ENCODE measurements around the gene RBM23.
"Not testable (repeated sequence)": the region's sequence is repeated elsewhere in the genome, so short reads cannot be mapped to it uniquely, and the experiment has no call there.

Gene RBM23

DNA sequence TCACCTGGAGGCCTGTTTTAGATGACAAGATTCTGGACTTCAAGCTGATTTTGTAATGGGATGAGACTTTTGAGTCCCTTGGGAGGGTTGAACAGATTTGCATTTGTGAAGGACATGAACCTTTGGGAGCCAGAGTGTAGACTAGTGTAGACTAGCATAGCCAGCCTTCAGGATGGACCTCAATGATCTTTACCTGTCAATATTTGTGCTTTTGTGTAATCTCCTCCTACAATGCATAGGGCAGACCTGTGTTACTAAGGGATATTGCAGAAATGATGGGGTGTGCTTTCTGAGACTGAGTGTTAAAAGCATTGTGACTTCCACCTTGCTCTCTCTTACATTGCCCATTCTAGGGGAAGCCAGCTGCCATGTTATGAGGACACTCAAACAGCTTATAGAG, 57.3 kb downstream of the RBM23 start:
- DNase-seq, result no peak

- not testable (repeated sequence) for DNase-seq
Measured at GRCh38 chr14:22860377-22860776, 58.6 kb downstream of the RBM23 start.

DNA sequence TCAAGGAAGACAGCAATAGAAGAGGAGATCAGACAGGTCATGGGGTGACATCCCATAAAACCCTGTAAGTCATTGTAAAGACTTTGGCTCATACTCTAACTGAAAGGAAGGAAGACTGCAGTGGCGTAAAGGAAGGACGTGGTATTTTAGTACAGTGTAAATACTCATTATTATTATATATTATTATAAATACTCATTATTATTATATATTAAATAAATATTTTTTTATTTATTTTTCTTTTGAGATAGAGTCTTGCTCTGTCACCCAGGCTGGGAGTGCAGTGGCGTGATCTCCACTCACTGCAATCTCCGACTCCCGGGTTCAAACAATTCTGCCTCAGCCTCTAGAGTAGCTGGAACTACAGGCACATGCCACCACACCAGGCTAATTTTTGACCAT, 62.5 kb downstream of the RBM23 start:
- no peak for DNase-seq

DNA sequence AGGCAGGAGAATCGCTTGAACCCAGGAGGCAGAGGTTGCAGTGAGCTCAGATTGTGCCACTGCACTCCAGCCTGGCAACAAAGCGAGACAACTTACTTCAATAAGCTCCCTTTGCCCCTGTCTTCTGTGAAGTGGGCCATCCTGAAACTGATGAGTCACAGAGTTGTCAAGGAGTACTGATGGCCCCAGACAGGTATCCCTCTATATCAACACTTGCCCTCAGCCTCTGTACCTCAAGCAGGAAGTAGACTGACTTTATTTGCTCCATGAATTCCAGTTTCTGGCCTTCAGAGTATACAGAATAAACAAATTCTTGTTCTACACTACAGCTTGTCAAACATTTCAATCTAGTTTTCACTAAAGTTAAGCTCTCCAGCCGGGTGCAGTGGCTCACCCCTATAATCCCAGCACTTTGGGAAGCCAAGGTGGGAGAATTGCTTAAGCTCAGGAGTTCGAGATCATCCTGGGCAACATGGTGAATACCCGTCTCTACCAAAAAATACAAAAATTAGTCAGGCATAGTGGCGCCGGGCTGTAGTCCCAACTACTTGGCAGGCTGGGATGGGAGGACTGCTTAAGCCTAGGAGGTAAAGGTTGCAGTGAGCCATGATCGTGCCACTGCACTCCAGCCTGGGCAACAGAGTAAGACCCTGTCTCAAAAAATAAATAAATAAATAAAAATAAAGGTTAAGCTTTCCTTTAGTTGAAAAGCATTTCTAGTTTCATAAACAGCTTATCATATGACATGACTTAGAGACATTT, 63.8 kb downstream of the RBM23 start:
- DNase-seq, result no peak

GRCh38 chr14:22854296-22854695, 64.7 kb downstream of the RBM23 start:
- not testable (repeated sequence) for DNase-seq

DNA sequence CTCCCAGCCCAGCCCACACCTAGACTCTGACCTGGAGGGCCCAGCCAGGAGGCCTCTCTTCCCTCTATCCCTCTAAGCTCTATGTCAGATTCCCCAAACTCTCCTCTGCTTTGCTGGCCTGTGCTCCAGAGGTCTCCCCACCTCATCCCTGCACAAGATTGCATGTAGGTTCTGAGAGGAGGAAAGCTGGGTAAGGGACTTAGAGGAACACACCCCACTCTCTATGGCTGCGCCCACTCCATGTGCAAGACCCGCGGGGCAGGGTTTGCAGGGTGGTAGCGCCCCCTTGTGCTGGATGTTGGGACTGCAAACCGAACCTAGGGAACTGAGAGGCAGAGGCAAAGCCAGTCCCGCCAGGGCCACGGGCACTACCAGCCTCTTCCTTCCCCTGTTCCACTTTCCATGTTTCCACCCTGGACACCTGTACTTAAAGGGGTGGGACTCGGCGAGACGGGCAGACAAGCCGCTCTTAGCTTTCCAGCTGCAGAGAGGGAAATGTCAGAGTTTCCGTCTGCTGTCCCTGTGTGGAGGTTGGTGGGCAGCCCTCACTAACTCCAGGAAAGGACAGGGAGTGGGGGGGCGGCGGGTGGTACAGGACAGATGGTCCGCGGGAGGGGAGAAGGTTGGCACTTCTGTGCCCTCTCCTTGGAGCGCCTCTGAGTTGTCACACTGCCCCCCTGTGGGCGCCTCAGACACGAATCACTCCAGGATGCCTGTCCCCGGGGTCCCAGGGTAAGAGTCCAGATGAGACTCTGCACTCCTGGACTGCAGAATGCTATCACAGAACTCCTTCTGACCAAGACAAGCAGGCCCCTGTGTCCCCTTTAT, 65.8 kb downstream of the RBM23 start:
- peak; percentile 91 to 99 (median 94) for DNase-seq

DNA sequence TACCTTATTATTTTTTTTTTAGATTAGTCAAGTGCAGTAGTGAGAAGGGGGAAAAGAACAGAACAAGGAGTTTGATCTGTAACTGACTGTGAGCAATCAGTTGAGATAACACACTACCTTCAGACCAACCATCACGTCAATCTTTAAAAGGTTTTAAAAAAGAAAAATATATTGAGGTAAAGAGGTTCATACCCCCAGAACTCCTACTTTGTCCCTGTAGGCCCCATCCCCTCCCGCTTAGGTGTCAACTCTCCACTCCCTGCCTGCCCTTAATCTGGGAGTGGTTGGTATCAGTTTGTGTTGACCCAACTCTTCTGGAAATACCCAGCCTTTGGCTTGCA, 66.4 kb downstream of the RBM23 start:
- DNase-seq, result no peak

- not testable (repeated sequence) for DNase-seq
Measured at GRCh38 chr14:22852178-22852577, 66.8 kb downstream of the RBM23 start.

- no peak for DNase-seq
Measured at GRCh38 chr14:22850944-22851764, 67.8 kb downstream of the RBM23 start.

DNA sequence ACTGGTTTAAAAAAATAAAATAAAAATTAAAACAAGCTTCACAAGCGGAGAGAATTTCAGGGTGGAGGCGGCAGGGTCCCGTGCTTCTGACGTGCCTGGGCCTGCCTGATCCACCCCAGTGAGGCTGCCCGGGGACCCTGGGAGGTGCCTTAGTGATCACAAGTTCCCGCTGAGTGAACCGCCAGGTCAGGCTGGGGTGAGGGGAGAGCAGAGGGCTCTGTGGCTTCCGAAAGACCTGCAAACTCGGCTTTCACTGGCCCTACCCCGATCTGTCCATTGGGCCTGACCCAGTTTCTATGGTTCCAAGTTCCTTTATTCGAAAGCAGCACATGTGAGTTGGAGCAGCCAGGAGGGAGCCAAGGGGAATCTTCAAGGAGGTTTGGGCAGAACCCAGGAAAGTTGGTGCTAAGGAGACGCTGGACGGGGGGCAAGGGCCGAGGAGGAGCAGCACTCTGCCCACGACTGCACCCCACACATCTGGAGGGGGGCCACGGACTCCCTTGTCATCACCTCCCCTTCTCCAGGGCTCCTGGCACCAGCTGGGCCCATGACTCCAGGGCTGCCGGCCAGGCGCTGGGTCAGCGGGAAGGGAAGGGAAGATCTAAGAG, 69.6 kb downstream of the RBM23 start:
- no peak for DNase-seq

DNA sequence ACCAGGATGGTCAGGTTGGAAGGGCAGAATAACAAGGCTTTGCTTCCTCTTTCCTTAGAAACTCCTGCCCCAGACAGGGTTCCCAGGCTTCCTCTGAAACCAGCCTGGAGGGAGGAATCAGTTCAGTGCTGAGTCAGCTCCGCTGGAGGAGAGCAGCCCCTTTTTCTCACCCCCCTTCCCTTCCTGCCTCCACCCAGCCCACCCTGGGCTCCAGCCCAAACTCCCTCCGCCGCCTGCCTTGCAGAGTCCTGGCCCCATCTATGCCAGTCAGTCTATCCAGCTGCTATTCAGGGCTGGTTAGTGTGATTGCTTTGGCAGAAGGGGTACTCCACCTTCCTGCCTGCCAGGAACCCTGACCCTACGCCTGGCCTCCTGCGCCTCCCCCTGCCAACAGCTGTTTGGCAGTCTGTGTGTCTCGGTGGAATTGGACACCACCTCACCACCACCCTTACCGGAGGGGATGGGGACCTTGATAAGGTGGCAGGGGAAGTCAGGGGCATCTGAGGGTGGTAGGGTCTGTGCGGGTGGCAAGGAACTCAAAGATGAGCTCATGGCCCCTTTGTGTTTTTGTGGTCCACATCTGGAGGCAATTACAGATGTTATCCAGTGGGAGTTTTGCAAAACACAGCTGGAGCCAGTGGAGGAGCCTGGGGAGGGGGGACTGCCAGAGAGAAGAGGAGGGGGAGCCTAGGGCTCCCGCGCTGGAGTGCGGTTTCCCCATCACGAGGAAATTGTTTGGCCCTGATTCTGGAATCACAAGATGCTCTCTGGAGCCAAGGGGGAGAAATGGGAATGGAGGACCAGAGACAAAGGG, 70.4 kb downstream of the RBM23 start:
- DNase-seq, result no peak

- no peak for DNase-seq
Measured at GRCh38 chr14:22847661-22848341, 71.1 kb downstream of the RBM23 start.

DNA sequence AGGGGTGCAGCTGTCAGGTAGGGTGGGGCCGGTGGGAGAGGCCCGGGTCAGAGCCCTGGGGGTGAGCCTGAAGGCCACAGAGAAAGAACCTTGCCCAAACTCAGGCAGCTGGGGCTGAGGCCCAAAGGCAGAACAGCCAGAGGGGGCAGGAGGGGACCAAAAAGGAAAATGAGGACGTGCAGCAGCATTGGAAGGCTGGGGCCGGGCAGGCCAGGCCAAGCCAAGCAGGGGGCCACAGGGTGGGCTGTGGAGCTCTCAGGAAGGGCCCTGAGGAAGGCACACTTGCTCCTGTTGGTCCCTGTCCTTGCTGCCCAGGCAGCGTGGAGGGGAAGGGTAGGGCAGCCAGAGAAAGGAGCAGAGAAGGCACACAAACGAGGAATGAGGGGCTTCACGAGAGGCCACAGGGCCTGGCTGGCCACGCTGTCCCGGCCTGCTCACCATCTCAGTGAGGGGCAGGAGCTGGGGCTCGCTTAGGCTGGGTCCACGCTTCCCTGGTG, 72.1 kb downstream of the RBM23 start:
- DNase-seq, result no peak

- no peak for DNase-seq
Measured at GRCh38 chr14:22845821-22846625, 72.9 kb downstream of the RBM23 start.

DNA sequence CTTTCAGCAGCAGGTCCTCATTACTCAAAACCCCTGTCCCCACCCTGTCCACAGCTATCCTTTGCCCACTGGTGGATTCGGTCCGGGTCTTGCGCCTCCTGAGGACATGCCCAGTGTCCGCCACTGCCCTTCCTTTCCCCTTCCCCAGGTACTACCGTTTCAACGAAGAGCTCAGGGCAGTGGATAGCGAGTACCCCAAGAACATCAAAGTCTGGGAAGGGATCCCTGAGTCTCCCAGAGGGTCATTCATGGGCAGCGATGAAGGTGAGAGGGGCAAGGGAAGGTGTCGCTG, 73.9 kb downstream of the RBM23 start:
- DNase-seq, result no peak

- DNase-seq, result no peak
Measured at GRCh38 chr14:22844221-22845102, 74.5 kb downstream of the RBM23 start.
